ENCODE measurements around the gene C1orf56. TPM values are rescaled to one million over a fixed set of nuclear protein-coding genes. Genes with fewer than 3 reads are reported as not detected.

C1orf56 gene
- total and polyA plus RNA-seq, 10 of the 15 experiments (the other 5 are each of a cell fraction or from before 2014, with no cell fraction given) = 0.22 to 15.5 (median 1.5) TPM

GRCh38 chr1:151067185-151067584, 19.6 kb downstream of the C1orf56 start:
- TF ChIP-seq ZBTB40 (IDR thresholded peaks at IDR 0.05; ENCODE audit: borderline replicate concordance) (no peak), PAX5 (IDR thresholded peaks at IDR 0.05; ENCODE audit: borderline replicate concordance, low read depth, low read length) (no peak), NKRF (conservative IDR thresholded peaks at IDR 0.05) (no peak), ZZZ3 (IDR thresholded peaks at IDR 0.05; ENCODE audit: control insufficient read depth, insufficient read length, low read depth) (no peak), TARDBP (IDR thresholded peaks at IDR 0.05; ENCODE audit: borderline replicate concordance) (no peak), SKIL (IDR thresholded peaks at IDR 0.05; ENCODE audit: low read depth, poor library complexity, severe bottlenecking) (no peak), NR2C1 (IDR thresholded peaks at IDR 0.05) (no peak), CHD2 (IDR thresholded peaks at IDR 0.05; ENCODE audit: borderline replicate concordance, low read depth, low read length) (no peak), CREM (IDR thresholded peaks at IDR 0.05; ENCODE audit: low read depth) (no peak), HCFC1 (IDR thresholded peaks at IDR 0.05; ENCODE audit: low read length) (no peak), EED (IDR thresholded peaks at IDR 0.05; ENCODE audit: low read depth) (no peak), STAT1 (conservative IDR thresholded peaks at IDR 0.05) (no peak), SMC3 (IDR thresholded peaks at IDR 0.05; ENCODE audit: borderline replicate concordance, low read length) (no peak)
- ChIA-PET CTCF (interaction anchor here (0.7 to 2.3 kb wide), 7 partner anchors 8 to 187 kb away, joined by 3 to 14 read pairs (median 6); partner anchors contain the start of genes CDC42SE1, MLLT11, PSMD4 and TNFAIP8L2), POLR2A (interaction anchor here (0.7 kb wide), 1 partner anchor 36 kb away, joined by 4 read pairs; no protein-coding TSS in a partner anchor), SMC1A (ENCODE audit: uncharacterized antibody, unreplicated experiment) (interaction anchor here (1.5 to 1.6 kb wide), 2 partner anchors 9 to 12 kb away, joined by 4 to 7 read pairs; no protein-coding TSS in a partner anchor), RAD21 (ENCODE audit: unreplicated experiment) (no interaction called here)
- no peak for DNase-seq (ENCODE audit: low read depth, low spot score)
- no peak for ATAC-seq
- no peaks in the 10 kb centered on the region for H3K9me3 ChIP-seq (replicated peaks; ENCODE audit: control insufficient read depth, insufficient read depth, low read length)
- intact Hi-C loops (cut with micrococcal nuclease; ENCODE audit: unreplicated experiment) = no loop called here
- no peak overlapping the region for H3K4me2 ChIP-seq (ENCODE audit: control insufficient read depth, insufficient read depth)
- H3K27ac ChIP-seq (ENCODE audit: control insufficient read depth, insufficient read depth) = no peak overlapping the region
- peaks cover 10% of the 10 kb centered on the region for H3K79me2 ChIP-seq (ENCODE audit: control insufficient read depth, insufficient read depth, low read length)
- H3K4me1 ChIP-seq (ENCODE audit: control insufficient read depth, insufficient read depth, low read length) = peaks cover 8% of the 10 kb centered on the region
- H3K9ac ChIP-seq (ENCODE audit: control insufficient read depth, insufficient read depth, low read length) = no peak overlapping the region
- 92% methylated on average over 4 of the region's 4 CpGs for WGBS (ENCODE audit: insufficient coverage, insufficient replicate concordance, low lambda C conversion rate, missing lambda C conversion rate)
- H3K36me3 ChIP-seq (ENCODE audit: control insufficient read depth in 2 of 2, insufficient read depth in 2 of 2, low read length in 1 of 2) = no peaks in the 10 kb centered on the region
- BruUV-seq (replicated peaks) = no TSS peak
- no peaks in the 10 kb centered on the region for H3K27me3 ChIP-seq (replicated peaks in 1 of 2; ENCODE audit: control insufficient read depth in 2 of 2, insufficient read depth in 2 of 2, low read length in 1 of 2)
- FAIRE-seq = no peak
- in situ Hi-C loops (cut with MboI) = no loop called here
- H3K4me3 ChIP-seq = no peak overlapping the region
- no peaks in the 10 kb centered on the region for H4K20me1 ChIP-seq (ENCODE audit: control insufficient read depth, insufficient read depth)
- H2AFZ ChIP-seq (ENCODE audit: control insufficient read depth, low read depth, low read length) = no peak overlapping the region

All from GM12878 (cell line).